Measurements from ENCODE around the gene TRABD2B.

GRCh38 chr1:48022306-48022705, 25.1 kb upstream of the TRABD2B start:
- TF ChIP-seq POLR2AphosphoS5 (IDR thresholded peaks at IDR 0.05; ENCODE audit: low read depth, low read length) (no peak), CTCF (IDR thresholded peaks at IDR 0.05 in 2 of 3, conservative IDR thresholded peaks at IDR 0.05 in 1 of 3; ENCODE audit: borderline replicate concordance in 1 of 3, insufficient read depth in 1 of 3, low read depth in 2 of 3, low read length in 2 of 3) (no peak), POLR2A (IDR thresholded peaks at IDR 0.05; ENCODE audit: borderline replicate concordance, extremely low read depth, insufficient read depth, insufficient read length) (no peak), CBX3 (IDR thresholded peaks at IDR 0.05; ENCODE audit: low read depth) (no peak), EZH2 (IDR thresholded peaks at IDR 0.05) (no peak), YY1 (IDR thresholded peaks at IDR 0.05; ENCODE audit: extremely low read depth, insufficient replicate concordance, low read depth, low read length) (no peak), CEBPB (IDR thresholded peaks at IDR 0.05; ENCODE audit: low read depth) (no peak), EZH2phosphoT487 (IDR thresholded peaks at IDR 0.05; ENCODE audit: borderline replicate concordance) (no peak), MAX (IDR thresholded peaks at IDR 0.05) (no peak)

Measured in HCT116 (cell line).